GM12892 (cell line): ENCODE results near the gene CDCA5.

ENCODE experiments used
- POLR2A ChIP-seq: IDR thresholded peaks from 2 replicates; pipeline ENCODE4 v1.6.1; 2011; ENCODE audit warnings: low read depth, low read length, control low read depth
- POLR2AphosphoS5 ChIP-seq: IDR thresholded peaks from 2 replicates; pipeline ENCODE4 v1.6.1; 2011; ENCODE audit warnings: low read depth, low read length, control low read depth

DNA sequence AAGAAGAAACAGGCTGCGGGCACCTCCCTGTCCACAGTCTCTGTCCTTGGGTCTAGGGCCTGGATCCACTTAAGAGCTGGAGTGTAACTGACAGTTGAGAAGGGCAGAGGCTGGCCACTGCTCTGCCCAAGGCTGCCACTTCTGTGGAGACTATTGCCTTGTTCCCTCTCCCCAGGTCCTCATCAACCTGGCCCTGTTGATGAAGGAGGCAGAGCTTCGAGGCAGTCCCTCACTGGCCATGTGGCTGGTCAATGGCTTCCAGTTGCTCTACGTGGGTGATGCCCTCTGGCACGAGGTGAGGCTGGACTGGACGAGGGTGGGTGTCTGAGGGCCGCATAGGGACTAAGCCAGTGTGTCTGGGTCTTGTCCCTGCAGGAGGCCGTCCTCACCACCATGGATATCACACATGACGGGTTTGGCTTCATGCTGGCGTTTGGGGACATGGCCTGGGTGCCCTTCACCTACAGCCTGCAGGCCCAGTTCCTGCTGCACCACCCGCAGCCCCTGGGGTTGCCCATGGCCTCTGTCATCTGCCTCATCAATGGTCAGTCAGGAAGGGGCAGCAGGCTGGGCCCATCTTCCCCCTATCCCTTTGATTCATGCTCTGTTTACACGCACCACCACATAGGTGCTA is 30.8 kb upstream of the CDCA5 start:
- TF ChIP-seq POLR2A (no peak; the same call in 1 of the 2 replicates), POLR2AphosphoS5 (no peak)
